GM12865 (cell line): Measurements from ENCODE around the gene NPIPB8.
"Not testable (repeated sequence)": the region's sequence is repeated elsewhere in the genome, so short reads cannot be mapped to it uniquely, and the experiment has no call there.

Experiments
- DNase-seq: peaks from one replicate; pipeline ENCODE4 v3.0.0; 2010; ENCODE audit warnings: low read depth
- H3K4me3 ChIP-seq: 2 replicates; pipeline ENCODE4 v1.5.1; 2011; ENCODE audit warnings: mild to moderate bottlenecking, low read depth, low read length, control low read depth
- CTCF ChIP-seq: IDR thresholded peaks from 2 replicates; pipeline ENCODE4 v1.5.1; 2011; ENCODE audit warnings: low read length, control low read depth, low read depth, inconsistent platforms; ENCODE audit not compliant: insufficient read depth; ENCODE audit errors: missing control alignments

The NPIPB8 gene

GRCh38 chr16:28596115-28596630, 41.7 kb upstream of the NPIPB8 start:
- H3K4me3 ChIP-seq = no peak overlapping the region
- DNase-seq = no peak
- TF ChIP-seq CTCF = no peak

GRCh38 chr16:28596840-28597691, 40.8 kb upstream of the NPIPB8 start, which contains the start of gene SULT1A2:
TSS of gene SULT1A2 (minus strand) at chr16:28597050. CDS start at chr16:28595930, 1,120 bp downstream.
- no peak within 1 kb of the TSS for H3K4me3 ChIP-seq
- no peak for DNase-seq
- no peak for TF ChIP-seq CTCF

GRCh38 chr16:28597692-28598261, 40.1 kb upstream of the NPIPB8 start:
- no peak overlapping the region for H3K4me3 ChIP-seq
- TF ChIP-seq CTCF = peak; percentile 11
- peak; percentile 37 for DNase-seq

- H3K4me3 ChIP-seq, DNase-seq: not testable (repeated sequence)
These were observed 38.2 kb upstream of the NPIPB8 start for GRCh38 chr16:28599377-28600285.

- not testable (repeated sequence) for DNase-seq, H3K4me3 ChIP-seq
These were observed 36.9 kb upstream of the NPIPB8 start for GRCh38 chr16:28600965-28601364.

GRCh38 chr16:28601589-28601988, 36.3 kb upstream of the NPIPB8 start:
- not testable (repeated sequence) for H3K4me3 ChIP-seq, DNase-seq

GRCh38 chr16:28602062-28602461, 35.8 kb upstream of the NPIPB8 start:
- DNase-seq, H3K4me3 ChIP-seq: not testable (repeated sequence)

GRCh38 chr16:28602529-28602928, 35.3 kb upstream of the NPIPB8 start:
- no peak for TF ChIP-seq CTCF
- no peak overlapping the region for H3K4me3 ChIP-seq
- peak; percentile 49 for DNase-seq
